HG03045 (cell line): ENCODE results near the gene LGALS13.

Experiments used
- ATAC-seq: cut with Tn5 transposase; IDR thresholded peaks from one replicate; pipeline ENCODE4 v1.9.1; 2021; ENCODE audit warnings: mild to moderate bottlenecking, moderate library complexity; ENCODE audit not compliant: unreplicated experiment

LGALS13 gene, protein sequence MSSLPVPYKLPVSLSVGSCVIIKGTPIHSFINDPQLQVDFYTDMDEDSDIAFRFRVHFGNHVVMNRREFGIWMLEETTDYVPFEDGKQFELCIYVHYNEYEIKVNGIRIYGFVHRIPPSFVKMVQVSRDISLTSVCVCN

DNA sequence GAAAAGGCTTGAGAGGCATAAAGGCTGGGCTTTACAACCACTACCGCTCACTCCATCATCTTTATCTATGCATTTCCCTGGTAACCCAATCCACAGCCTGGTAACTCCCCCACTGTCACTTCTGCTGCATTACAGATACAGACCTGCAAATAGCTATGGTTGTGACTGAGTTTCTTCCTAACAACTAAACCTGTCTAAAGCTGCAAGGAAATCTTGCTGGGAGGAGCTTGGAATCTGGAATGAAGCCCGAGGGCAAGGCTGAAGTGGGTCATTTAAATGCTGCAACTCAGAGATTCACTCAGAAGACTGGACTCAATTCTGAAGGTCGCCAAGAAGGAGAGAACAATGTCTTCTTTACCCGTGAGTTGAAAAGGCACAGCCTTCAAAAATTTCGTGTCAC lies at the start of gene LGALS13:
Gene LGALS13, plus strand, starts transcription at position 301 of the 400 bp plus-strand sequence. Its CDS starts 45 bp downstream, at position 346.
- no peak for ATAC-seq

DNA sequence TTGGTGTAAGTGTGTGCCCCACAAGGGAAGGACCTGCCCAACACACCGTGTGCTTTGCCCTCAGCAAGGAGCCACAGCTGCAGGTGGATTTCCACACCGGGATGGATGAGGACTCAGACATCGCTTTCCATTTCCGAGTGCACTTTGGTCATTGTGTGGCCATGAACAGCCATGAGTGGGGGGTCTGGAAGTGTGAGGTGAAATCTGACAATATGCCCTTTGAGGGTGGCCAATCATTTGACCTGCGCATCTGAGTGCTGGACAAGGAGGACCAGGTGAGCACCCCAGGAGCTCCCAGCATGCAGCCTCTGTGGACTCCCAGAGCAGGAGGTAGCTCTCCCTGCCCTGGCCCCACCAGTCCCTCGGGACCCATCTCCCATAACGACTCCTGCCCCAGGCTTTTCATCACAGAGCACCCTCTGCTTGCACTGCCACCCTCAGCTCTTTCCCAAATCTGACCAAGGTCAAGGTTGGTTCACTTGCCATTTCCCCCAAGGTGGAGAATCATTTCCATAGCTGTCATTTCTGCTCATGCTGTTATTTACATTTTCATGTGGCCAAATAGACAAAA lies 49.2 kb upstream of the LGALS13 start:
- ATAC-seq = no peak

DNA sequence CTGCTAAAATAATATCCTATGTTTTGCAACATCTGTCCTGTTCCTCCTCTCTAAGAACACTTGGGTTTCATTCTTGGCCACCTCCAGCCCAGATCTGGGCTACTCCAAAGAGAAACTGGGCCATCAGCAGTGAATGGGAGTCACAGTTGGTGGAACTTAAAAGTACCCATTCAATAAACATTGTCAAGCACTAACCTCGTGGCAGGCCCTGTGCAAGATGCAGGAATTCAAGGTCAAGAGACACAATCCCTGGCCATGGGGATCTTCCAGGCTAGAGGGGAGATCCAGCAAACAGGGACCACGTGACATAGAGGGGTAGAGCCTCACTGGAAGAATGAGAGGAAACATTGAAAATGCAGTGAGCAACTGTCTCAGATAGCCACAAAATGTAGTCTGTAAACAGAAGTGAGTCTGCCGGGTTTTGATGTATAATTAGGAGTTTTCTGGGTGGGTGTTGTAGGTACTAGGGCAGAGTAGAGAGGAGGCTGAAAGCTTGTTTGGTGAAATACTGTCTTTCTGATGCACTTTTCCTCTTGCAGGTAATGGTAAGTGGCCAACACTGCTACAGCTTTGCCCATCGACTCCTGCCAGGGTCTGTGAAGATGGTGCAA lies 47.5 kb upstream of the LGALS13 start:
- no peak for ATAC-seq

DNA sequence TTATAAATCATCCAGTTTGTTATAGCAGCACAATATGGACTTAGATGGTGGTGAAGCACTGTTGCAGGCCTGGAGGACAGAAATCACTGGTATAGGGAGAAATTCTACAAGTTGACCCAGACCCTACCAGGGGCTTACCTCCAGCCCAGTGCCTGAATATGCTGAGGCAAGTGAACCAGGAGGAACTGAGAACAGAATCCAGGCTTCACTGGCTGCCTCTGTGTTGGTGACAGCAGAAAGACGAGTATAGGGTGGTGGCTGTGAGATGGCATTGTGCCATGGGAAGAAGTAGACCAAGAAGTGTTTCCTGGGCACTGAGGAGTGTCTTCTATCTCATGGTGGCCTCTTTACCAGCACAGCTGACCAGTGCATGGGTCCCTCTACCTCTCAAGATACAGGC lies 46.4 kb upstream of the LGALS13 start:
- no peak for ATAC-seq

GRCh38 chr19:39557811-39558623 lies 44.3 kb upstream of the LGALS13 start:
- no peak for ATAC-seq

GRCh38 chr19:39558624-39559117 lies 43.7 kb upstream of the LGALS13 start:
- ATAC-seq = no peak

DNA sequence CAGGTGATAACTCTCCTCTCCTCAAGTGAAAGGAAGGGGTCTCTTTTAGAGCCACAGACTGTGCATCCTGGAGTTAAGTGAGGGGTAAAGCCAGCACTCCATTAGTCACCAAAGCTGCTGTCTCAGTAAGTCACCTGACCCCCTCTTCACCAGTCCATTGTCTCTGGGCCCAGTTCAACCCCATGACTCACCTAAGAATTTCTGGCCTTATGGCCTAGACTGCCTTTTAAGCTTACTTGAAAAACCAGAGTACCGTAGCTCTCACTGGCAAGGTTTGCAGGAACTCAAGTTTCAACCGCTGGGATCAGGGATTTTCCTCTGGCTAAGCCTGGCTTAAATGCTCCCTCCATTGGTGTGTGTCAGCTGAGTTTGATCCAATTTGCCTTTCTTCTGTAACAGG lies 38.9 kb upstream of the LGALS13 start:
- ATAC-seq = no peak

GRCh38 chr19:39566064-39566463 lies 36.3 kb upstream of the LGALS13 start:
- ATAC-seq = no peak

DNA sequence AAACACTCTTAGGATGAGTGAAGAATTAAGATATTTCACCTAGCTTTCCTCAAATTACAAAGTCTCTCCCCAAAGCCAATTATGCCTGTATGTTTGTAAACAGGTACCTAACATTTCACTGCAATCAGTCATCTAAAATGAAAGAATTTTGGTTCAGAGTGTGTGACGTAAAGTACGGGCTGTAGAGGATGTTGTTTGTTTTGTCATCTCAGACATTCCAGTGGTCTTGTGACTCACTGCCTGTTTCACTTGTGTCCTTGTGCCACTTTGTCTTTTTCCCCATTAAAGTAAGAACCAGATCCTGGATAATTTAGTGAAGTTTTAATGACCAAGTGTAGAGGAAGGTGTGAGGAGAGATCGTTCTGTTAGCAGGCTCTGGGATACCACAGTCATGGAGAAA lies 33.7 kb upstream of the LGALS13 start:
- ATAC-seq = no peak

- ATAC-seq = no peak
Measured at GRCh38 chr19:39582442-39582841, 19.9 kb upstream of the LGALS13 start.

DNA sequence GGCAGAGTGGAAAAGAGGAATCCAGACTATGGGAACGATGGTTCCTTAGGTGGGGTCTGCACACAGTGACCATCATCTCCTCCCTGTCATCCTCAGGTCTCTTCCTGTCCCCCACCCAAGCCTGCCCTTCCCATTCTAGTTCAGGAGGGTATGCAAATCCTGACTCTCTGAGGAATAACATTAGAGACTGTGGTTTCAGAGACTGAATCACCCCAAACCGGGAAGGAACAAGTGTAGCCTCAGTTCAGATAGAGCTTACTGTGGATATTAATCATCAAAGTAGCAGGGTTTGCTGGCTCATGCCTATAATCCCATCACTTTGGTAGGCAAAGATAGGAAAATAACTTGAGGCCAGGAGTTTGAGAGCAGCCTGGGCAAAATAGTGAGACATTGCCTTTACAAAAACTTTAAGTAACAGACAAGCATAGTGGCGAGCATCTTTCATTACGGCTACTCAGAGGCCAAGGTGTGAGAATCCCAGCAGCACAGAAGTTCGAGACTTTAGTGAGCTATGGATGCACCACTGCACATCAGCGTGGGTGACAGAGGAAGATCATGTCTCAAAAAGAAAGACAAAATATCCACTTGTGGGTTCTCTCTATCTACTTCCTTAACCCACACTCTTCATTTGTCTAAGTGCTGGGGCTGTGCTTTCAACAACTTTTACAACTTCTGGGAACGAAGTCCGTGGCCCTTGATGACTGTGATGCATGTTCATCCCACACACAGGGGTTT lies 19.3 kb upstream of the LGALS13 start:
- no peak for ATAC-seq

GRCh38 chr19:39587496-39587895 lies 14.8 kb upstream of the LGALS13 start:
- no peak for ATAC-seq

- no peak for ATAC-seq
Measured at GRCh38 chr19:39588066-39588465, 14.3 kb upstream of the LGALS13 start.

DNA sequence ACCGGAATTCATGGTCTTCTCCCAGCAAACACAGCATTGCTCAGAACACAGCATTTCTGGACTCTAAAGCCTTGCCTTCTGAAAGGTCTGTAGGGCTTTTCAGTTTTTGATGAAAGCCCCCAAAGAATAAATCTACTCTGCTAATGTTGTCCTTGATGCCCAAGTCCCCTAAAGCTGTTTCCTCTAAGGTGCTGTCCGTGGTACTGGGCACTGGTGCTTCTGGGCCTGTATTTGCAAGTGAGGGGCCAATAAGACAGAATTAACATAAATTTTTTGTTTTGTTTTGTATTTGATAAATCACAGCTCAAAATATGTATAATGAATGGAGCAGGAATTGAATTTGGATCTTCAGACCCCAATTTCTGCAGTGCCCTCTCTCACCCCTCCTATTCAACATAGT lies 12.1 kb upstream of the LGALS13 start:
- ATAC-seq = no peak

DNA sequence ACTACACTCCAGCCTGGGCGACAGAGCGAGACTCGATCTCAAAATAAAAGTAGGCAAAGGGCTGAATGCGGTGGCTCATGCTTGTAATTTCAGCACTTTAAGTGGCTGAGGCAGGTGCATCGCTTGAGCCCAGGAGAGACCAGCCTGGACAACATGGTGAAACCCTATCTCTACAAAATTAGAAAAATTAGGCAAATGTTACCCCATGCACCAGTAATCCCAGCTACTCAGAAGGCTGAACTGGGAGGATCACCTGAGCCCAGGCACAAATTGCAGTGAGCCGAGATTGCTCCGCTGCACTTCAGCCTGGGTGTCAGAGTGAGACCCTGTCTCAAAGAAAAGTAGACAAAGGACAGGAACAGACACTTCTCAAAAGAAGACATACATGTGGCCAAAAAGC lies 9.9 kb upstream of the LGALS13 start:
- ATAC-seq = no peak

- ATAC-seq = no peak
Measured at GRCh38 chr19:39595950-39596349, 6.4 kb upstream of the LGALS13 start.

DNA sequence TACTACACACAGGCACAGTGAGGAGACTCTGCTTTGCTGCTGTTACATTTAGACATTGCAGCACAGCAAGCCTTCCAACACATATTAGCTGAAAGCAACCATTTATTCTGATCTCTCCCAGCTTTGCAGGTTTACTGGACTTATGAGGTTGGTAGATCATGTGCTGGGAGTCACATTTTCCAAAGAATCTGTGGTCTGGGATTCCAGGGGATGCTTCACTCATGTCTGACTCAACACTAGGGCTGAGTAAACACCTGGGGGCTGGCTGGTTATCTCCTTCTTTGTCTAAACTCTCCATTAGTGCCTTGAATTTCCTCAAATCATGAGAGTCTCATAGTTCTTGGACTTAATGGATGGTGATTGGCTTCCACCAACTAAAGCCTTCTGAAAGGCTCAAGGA lies 5.4 kb upstream of the LGALS13 start:
- ATAC-seq = no peak

DNA sequence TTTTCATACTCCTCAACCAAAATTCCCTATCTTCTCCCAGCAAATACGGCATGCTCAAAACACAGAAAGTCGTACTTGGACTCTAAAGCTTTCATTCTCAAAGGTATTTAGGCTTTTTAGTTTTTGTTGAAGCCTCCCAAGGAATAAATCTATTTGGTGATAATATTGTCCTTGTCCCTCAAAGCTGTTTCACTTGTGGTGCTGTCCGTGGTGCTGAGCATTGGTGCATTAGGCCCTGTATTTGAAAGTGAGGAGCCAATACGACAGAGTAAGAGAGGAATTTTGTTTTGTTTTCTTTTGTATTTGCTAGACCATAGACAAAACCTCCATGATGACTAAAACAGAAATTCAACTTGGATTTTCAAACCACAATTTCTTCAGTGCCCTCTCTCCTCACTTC lies 3.2 kb upstream of the LGALS13 start:
- ATAC-seq = no peak

- ATAC-seq = no peak
Measured at GRCh38 chr19:39603825-39604224, 1.5 kb downstream of the LGALS13 start.

DNA sequence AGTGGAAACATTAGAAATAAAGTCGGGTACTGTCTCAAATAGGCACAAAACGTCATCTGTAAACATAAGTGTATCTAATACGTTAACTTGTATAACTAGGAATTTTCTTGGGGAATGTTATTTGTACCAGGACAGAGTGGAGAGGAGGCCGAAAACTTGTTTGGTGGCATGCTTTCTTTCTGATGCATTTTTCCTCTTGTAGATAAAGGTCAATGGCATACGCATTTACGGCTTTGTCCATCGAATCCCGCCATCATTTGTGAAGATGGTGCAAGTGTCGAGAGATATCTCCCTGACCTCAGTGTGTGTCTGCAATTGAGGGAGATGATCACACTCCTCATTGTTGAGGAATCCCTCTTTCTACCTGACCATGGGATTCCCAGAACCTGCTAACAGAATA lies 4.7 kb downstream of the LGALS13 start:
- ATAC-seq = no peak

DNA sequence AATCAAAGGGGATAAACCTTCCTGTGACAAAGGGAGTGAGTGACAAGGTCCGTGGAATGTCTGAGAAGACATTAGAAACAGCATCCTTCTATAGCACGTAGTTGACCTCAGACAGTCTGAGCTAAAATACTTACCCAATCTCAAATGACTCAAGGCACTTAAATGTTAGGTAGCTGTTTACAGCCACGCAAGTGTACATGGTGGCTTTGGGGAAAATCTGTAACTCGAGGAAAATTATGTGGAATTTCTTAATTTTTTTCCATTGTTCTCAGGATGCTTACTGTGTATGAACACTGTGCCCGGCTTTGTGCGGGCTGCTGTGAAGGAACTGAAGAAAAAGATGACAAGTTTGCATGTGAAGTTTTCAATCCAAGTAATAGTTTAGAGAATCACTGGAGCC lies 5.2 kb downstream of the LGALS13 start:
- no peak for ATAC-seq
